Ectodermal cell (in vitro differentiated cells): Measurements from ENCODE around the gene MAJIN.

Experiments
- H3K27ac ChIP-seq: 2 replicates; pipeline ENCODE4 v1.7.0; 2013; ENCODE audit warnings: mild to moderate bottlenecking, low read depth, low read length; ENCODE audit not compliant: insufficient read depth, poor library complexity, severe bottlenecking
- H3K27me3 ChIP-seq: 2 replicates; pipeline ENCODE4 v1.7.0; 2013; ENCODE audit warnings: mild to moderate bottlenecking, low read length; ENCODE audit not compliant: insufficient read depth, control insufficient read depth, poor library complexity, severe bottlenecking
- H3K36me3 ChIP-seq: one replicate; pipeline ENCODE4 v1.7.0; 2013; ENCODE audit warnings: low read length; ENCODE audit not compliant: control insufficient read depth, insufficient read depth
- H3K4me1 ChIP-seq: one replicate; pipeline ENCODE4 v1.7.0; 2013; ENCODE audit warnings: low read length; ENCODE audit not compliant: control insufficient read depth, insufficient read depth
- H3K4me3 ChIP-seq: 2 replicates; pipeline ENCODE4 v1.7.0; 2013; ENCODE audit warnings: low read depth, low read length, control low read depth; ENCODE audit not compliant: insufficient read depth
- H3K9me3 ChIP-seq: 2 replicates; pipeline ENCODE4 v1.7.0; 2013; ENCODE audit warnings: mild to moderate bottlenecking, low read length, moderate library complexity; ENCODE audit not compliant: control insufficient read depth
- whole genome bisulfite sequencing, 2 experiments: methylation state at CpG; one replicate each; pipeline ENCODE4 v1.1.7; 2013; ENCODE audit warnings: missing lambda C conversion rate in 2 of 2; 5-methylcytosine and 5-hydroxymethylcytosine counted together

Gene MAJIN

DNA sequence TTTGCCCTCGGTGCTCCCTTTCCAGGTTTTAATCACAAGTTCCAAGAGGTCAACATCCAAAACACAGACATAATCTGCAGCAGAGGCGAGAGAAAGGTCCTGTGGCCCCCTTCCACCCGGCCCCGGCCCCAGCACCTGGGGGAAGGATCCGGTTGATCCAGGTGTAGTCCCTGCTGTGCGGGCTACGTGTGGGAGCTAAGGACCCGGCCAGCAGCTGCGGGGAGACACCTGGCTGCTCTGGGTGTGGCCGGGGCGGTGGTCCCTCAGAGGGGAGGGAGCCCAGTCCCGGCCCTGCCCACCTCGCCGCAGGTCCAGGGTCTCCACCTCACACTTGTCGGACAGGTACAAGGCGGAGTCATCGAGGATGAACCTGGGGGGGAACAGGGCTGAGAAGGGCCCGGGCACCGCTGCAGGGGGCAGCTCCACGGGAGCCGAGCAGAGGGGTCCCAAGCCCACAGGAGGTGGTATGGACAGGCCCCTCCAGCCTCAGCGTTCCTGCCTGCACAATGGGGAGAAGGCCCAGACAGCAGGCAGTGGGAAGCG is 68.5 kb downstream of the MAJIN start:
- Histone ChIP-seq H3K4me3 (no peak overlapping the region), H3K9me3 (no peaks in the 10 kb centered on the region), H3K36me3 (peaks cover 3% of the 10 kb centered on the region), H3K27me3 (no peaks in the 10 kb centered on the region), H3K27ac (no peak overlapping the region), H3K4me1 (no peaks in the 10 kb centered on the region)
- 96% methylated on average over 23 of the region's 23 CpGs for WGBS, 2 experiments

DNA sequence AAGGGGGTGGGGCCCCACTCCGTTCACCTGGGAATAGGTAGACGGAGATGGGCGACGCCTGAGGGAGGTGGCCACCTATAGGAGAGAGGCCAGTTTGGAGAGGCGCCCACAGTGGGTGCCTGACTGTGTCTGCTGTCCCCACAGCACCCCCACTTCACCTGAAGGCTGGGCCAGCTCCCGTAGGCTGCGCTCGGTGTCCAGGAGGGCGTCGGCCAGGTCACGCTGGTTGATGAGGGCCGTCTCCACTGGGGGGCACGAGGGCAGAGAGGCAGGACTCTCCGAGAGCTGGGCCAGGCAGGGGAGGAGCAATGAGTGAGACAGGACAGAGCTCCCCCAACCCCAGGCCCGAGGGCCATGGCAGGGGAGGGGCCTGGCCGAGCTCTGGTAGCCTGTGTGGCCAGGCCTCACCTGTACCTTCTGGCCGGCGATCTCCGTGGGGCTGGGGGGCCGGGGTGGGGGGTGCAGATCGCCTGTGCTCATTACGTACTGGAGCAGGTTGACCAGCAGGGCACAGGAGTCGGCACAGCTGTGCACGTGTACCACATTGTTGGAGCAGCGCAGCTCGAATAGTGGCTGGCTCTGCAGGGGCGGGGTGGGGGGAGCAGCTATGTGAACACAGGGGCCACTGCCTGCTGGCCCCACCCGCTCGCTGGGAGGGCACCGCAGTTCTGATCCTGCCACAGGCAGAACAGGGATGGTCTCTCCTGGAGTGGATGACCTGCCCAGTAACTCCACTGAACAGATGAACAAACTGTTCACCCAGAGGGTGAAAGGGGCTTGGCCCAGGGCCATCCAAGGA is 69.6 kb downstream of the MAJIN start:
- Histone ChIP-seq H3K4me3 (no peak overlapping the region), H3K36me3 (peaks cover 3% of the 10 kb centered on the region), H3K4me1 (no peaks in the 10 kb centered on the region), H3K9me3 (no peaks in the 10 kb centered on the region), H3K27ac (no peak overlapping the region), H3K27me3 (no peaks in the 10 kb centered on the region)
- 93 to 94% methylated on average over 30 of the region's 30 CpGs for WGBS, 2 experiments

DNA sequence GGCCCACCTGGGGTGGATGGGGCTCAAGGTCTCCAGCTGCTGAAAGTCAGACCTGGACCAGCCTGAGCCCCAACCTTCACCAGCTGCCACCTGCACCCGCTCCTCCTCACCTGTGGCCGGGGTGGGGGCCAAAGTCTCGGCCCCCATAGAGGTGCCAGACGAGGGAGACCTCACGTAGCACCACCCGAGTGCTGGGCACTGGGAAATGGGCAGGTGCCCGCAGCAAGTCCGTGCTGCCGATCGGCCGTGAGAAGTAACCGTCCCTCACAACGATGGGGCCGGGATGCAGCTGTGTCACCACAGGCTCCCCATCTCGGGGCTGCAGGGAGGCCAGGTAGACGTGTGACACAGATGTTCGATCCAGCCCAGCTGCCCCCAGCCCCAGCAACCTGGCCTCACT is 71.1 kb downstream of the MAJIN start:
- H3K27ac ChIP-seq, result no peak overlapping the region
- no peaks in the 10 kb centered on the region for H3K27me3 ChIP-seq
- no peak overlapping the region for H3K4me3 ChIP-seq
- no peaks in the 10 kb centered on the region for H3K36me3 ChIP-seq
- 95% methylated on average over 17 of the region's 17 CpGs for WGBS, 2 experiments
- no peaks in the 10 kb centered on the region for H3K4me1 ChIP-seq
- no peaks in the 10 kb centered on the region for H3K9me3 ChIP-seq

DNA sequence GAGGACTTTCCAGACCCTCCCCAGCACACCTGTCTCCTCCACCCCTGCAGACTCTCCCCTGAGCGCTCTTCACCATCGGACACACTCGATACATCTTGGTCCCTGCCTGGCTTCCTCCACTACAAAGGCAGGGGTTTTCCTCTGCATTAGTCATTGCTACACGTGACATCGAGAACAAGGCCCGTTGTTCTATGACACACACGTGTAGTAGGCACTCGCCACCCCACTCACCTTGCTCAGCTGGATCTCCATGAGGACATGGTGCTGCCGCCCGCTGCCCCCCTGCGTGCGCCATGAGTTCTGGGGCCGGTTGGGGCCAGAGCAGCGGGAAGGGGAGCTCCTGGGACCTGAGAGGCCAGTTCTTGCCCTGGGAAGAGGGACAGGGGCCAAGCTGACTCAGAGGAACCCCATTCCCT is 71.6 kb downstream of the MAJIN start:
- Histone ChIP-seq H3K4me3 (no peak overlapping the region), H3K27me3 (no peaks in the 10 kb centered on the region), H3K4me1 (no peaks in the 10 kb centered on the region), H3K9me3 (no peaks in the 10 kb centered on the region), H3K27ac (no peak overlapping the region), H3K36me3 (no peaks in the 10 kb centered on the region)
- 93 to 95% methylated on average over 14 of the region's 14 CpGs for WGBS, 2 experiments

DNA sequence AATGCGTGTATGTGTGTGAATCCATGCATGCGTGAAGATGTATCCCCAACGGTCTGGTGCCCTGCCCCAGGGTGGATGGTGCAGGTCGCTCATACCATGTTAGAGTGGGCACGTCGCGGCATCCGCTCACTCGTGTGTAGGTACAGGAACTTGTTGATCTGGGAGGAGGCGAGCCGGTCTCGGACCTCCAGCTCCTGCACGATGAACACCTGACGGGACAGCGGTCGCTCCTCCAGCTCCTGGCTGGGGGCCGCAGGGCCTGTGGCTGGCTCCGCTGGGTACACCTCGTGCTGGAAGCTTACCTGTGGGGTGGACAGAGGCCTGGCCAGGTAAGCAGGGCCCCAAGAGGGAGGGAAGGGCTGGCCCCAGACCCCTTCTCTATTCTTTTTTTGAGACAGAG is 73.4 kb downstream of the MAJIN start:
- Histone ChIP-seq H3K27ac (no peak overlapping the region), H3K27me3 (no peaks in the 10 kb centered on the region), H3K9me3 (no peaks in the 10 kb centered on the region), H3K36me3 (no peaks in the 10 kb centered on the region), H3K4me3 (no peak overlapping the region), H3K4me1 (no peaks in the 10 kb centered on the region)
- WGBS, 2 experiments, result 96% methylated on average over 19 of the region's 19 CpGs

DNA sequence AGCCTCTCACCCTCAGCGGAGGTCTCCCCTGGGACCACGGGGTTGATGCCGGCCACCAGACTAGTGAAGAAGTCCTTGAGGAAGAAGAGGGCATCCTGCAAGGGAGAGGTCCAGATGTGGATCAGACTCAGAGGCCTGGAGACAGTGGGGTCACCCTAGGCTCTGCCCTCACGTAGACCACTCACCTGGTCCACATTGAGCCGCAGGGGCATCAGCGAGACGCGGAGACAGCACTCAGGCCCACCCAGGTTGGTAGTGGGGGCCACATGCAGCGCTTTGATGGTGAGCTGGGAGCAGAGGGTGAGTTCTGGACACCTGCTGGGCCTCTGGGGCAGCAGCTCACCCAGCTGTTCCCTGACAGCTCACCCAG is 73.8 kb downstream of the MAJIN start:
- Histone ChIP-seq H3K27ac (no peak overlapping the region), H3K4me3 (no peak overlapping the region), H3K27me3 (no peaks in the 10 kb centered on the region), H3K9me3 (no peaks in the 10 kb centered on the region), H3K4me1 (no peaks in the 10 kb centered on the region), H3K36me3 (no peaks in the 10 kb centered on the region)
- WGBS, 2 experiments, result 95 to 98% methylated on average over 9 of the region's 9 CpGs

DNA sequence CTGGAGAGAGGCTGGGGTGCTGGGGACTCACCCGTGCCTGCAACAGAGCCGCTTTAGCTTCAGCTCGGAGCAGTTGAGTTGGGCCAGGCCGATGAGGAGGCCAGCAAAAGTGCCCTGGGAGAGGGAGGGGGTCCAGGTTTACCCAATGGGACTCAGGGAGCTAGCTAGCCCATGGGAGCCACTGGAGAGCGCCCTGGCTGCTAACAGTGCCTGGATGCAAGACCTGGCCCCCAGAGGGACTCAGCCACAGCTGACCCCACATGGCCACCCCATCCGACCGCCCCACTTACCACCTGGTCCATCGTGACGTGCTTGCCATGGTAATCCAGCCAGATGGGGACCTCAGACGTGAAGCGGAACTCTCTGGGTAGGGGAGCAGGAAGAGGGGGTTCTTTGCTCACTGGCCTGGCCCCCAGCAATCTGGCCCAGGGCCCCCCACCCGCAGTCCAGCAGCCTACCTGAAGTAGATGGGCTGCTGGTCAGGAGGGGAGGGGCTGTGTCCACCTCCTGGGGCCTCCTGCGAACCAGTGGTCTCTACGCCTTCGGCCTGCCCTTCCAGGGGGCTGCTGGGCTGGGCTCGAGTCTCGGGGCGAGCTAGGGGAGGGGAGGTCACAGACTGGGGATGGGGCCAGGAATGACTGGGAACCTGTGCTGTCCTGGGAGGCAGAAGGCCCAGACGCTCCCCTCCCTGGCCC is 74.4 kb downstream of the MAJIN start:
- Histone ChIP-seq H3K4me3 (no peak overlapping the region), H3K27me3 (no peaks in the 10 kb centered on the region), H3K9me3 (no peaks in the 10 kb centered on the region), H3K27ac (no peak overlapping the region), H3K4me1 (no peaks in the 10 kb centered on the region), H3K36me3 (no peaks in the 10 kb centered on the region)
- 94 to 97% methylated on average over 19 of the region's 19 CpGs for WGBS, 2 experiments

DNA sequence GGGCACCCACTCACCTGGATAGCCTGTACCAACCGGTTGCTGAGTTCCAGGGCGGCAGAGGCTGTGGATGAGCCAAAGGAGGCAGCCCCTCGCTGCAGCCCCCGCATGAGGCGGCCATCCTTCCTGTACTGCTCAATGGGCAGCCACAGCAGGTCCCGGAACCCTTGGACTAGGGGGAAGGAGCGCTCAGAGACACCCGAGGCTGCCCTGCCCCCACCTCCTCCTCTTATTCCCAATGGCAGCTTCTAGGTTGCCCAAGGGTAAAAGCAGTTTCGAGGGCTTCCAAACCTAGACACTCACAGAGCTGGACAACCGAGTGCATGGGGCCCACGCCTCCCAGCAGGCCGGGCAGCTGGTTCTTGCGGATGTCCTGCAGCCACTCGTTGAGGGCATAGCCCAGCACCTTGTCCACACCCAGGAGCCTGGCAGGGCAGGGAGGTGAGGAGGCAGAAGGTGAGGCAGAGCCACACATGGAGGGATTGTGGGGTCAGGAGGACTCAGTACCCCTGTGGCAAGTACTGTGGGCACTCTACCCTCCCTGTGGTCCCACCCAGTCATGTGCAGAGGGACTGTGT is 75.4 kb downstream of the MAJIN start:
- H3K4me1 ChIP-seq, result no peaks in the 10 kb centered on the region
- WGBS, 2 experiments, result 93% methylated on average over 14 of the region's 14 CpGs
- H3K9me3 ChIP-seq, result no peaks in the 10 kb centered on the region
- H3K27me3 ChIP-seq, result no peaks in the 10 kb centered on the region
- H3K27ac ChIP-seq, result no peak overlapping the region
- no peak overlapping the region for H3K4me3 ChIP-seq
- H3K36me3 ChIP-seq, result no peaks in the 10 kb centered on the region

DNA sequence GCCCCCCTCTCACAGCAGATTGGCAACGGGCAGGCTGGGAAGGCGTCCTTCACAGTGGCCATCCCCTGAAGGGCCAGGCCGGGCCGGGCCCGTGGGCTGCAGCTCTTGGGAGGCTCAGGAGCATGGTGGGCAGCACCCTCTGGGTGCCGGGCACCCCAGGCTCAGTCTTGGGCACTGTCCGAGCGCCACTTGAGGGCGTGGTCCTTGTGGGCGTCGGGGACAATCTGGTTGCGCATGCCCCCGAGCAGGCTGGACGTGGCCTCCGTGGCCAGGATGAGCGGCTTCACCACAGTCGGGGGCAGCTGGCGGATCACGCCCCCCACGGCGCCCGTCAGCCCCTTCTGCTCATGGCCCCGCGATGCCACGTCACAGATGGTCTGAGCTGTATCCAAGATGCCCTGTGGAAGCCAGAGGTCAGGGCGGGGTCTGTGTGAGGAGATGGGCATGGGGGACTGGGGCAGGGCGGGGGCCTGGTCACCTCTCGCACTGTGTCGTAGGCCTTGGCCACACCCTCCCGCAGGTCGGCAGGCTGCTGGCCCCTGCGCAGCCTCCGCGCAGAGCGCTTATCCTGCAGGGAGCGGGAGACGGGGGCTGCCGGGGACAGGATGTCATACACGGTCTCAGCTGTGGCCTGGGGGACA is 77.0 kb downstream of the MAJIN start:
- H3K36me3 ChIP-seq, result no peaks in the 10 kb centered on the region
- no peaks in the 10 kb centered on the region for H3K27me3 ChIP-seq
- no peak overlapping the region for H3K4me3 ChIP-seq
- WGBS, 2 experiments, result 93 to 94% methylated on average over 39 of the region's 39 CpGs
- no peaks in the 10 kb centered on the region for H3K4me1 ChIP-seq
- H3K9me3 ChIP-seq, result no peaks in the 10 kb centered on the region
- no peak overlapping the region for H3K27ac ChIP-seq
